Neural cell (in vitro differentiated cells): ENCODE data around the gene SOX12. TPM values are rescaled to one million over a fixed set of nuclear protein-coding genes. Genes with fewer than 3 reads are reported as not detected.
"Not testable (repeated sequence)": the region's sequence is repeated elsewhere in the genome, so short reads cannot be mapped to it uniquely, and the experiment has no call there.

Experiments used
- H2AFZ ChIP-seq: fragments of 200-600, 300-800 bp; sonication (generic), shearing (Covaris generic); 2 replicates; pipeline ENCODE4 v1.6.0; 2014; ENCODE audit warnings: low read depth, mild to moderate bottlenecking, antibody characterized with exemption, low read length, moderate library complexity
- H3F3A ChIP-seq: fragments of 200-600 bp; shearing (Covaris generic); 2 replicates; pipeline ENCODE4 v1.6.1; 2016; ENCODE audit warnings: mild to moderate bottlenecking, moderate library complexity, mixed read lengths, antibody characterized with exemption, low read length; ENCODE audit not compliant: insufficient read depth, poor library complexity, severe bottlenecking
- H3K27ac ChIP-seq: fragments of 200-600, 300-800 bp; sonication (generic), shearing (Covaris generic); 2 replicates; pipeline ENCODE4 v1.5.1; 2014; ENCODE audit warnings: mild to moderate bottlenecking, low read length, moderate library complexity
- H3K27me3 ChIP-seq: fragments of 300-800, 200-600 bp; sonication (generic), shearing (Covaris generic); 2 replicates; pipeline ENCODE4 v1.6.0; 2014; ENCODE audit warnings: mild to moderate bottlenecking, low read depth, low read length, moderate library complexity; ENCODE audit not compliant: insufficient read depth
- H3K36me3 ChIP-seq: fragments of 300-800, 200-600 bp; sonication (generic), shearing (Covaris generic); 2 replicates; pipeline ENCODE4 v1.5.1; 2014; ENCODE audit warnings: mild to moderate bottlenecking, antibody characterized with exemption, low read length, moderate library complexity; ENCODE audit not compliant: insufficient read depth
- H3K4me2 ChIP-seq: fragments of 300-800, 200-600 bp; sonication (generic), shearing (Covaris generic); 2 replicates; pipeline ENCODE4 v1.6.0; 2014; ENCODE audit warnings: mild to moderate bottlenecking, low read length
- H3K4me3 ChIP-seq: fragments of 300-800, 200-600 bp; sonication (generic), shearing (Covaris generic); 2 replicates; pipeline ENCODE4 v1.5.1; 2014; ENCODE audit warnings: mild to moderate bottlenecking, low read length, moderate library complexity
- H3K79me2 ChIP-seq: fragments of 200-600 bp; shearing (Covaris generic); replicated peaks from 2 replicates; pipeline ENCODE4 v1.6.0; 2014; ENCODE audit warnings: mild to moderate bottlenecking, low read length, moderate library complexity; ENCODE audit not compliant: insufficient read depth
- H3K9ac ChIP-seq: fragments of 300-800, 200-600 bp; sonication (generic), shearing (Covaris generic); 2 replicates; pipeline ENCODE4 v1.6.1; 2016; ENCODE audit warnings: mild to moderate bottlenecking, low read length, mixed read lengths
- H3K9me2 ChIP-seq: fragments of 200-600 bp; shearing (Covaris generic); 2 replicates; pipeline ENCODE4 v1.6.1; 2016; ENCODE audit warnings: mild to moderate bottlenecking, low read length, mixed read lengths; ENCODE audit not compliant: insufficient read depth
- H3K9me3 ChIP-seq: fragments of 200-600, 300-800 bp; sonication (generic), shearing (Covaris generic); 2 replicates; pipeline ENCODE4 v1.6.1; 2016; ENCODE audit warnings: mild to moderate bottlenecking, mixed run types, low read length, moderate library complexity, mixed read lengths
- H4K20me1 ChIP-seq: fragments of 200-600 bp; shearing (Covaris generic); 2 replicates; pipeline ENCODE4 v1.6.1; 2016; ENCODE audit warnings: mild to moderate bottlenecking, mixed run types; ENCODE audit not compliant: insufficient read depth
- CTCF ChIP-seq: fragments of 450-650 bp; IDR thresholded peaks from 2 replicates; pipeline ENCODE4 v1.5.1; 2014; ENCODE audit warnings: antibody characterized with exemption, mild to moderate bottlenecking, moderate library complexity; ENCODE audit not compliant: poor library complexity, severe bottlenecking
- EP300 ChIP-seq: fragments of 450-650 bp; conservative IDR thresholded peaks from 2 replicates; pipeline ENCODE4 v1.6.1; 2014; ENCODE audit warnings: antibody characterized with exemption, mild to moderate bottlenecking, moderate library complexity; ENCODE audit not compliant: poor library complexity, severe bottlenecking
- EZH2 ChIP-seq: fragments of 200-600, 300-800 bp; shearing (Covaris generic), sonication (generic); IDR thresholded peaks from 2 replicates; pipeline ENCODE4 v1.6.1; 2014; ENCODE audit warnings: antibody characterized with exemption, low read length, borderline replicate concordance, mild to moderate bottlenecking; ENCODE audit not compliant: insufficient read depth, poor library complexity, severe bottlenecking
- MXI1 ChIP-seq: fragments of 450-650 bp; conservative IDR thresholded peaks from 2 replicates; pipeline ENCODE4 v1.6.1; 2014; ENCODE audit warnings: antibody characterized with exemption, mild to moderate bottlenecking; ENCODE audit not compliant: poor library complexity, severe bottlenecking
- POLR2AphosphoS5 ChIP-seq: IDR thresholded peaks from 2 replicates; pipeline ENCODE4 v1.6.1; 2012
- REST ChIP-seq: IDR thresholded peaks from 2 replicates; pipeline ENCODE4 v1.6.1; 2012; ENCODE audit warnings: borderline replicate concordance
- SMC3 ChIP-seq: fragments of 450-650 bp; conservative IDR thresholded peaks from 2 replicates; pipeline ENCODE4 v1.6.1; 2014; ENCODE audit warnings: antibody characterized with exemption, mild to moderate bottlenecking, moderate library complexity; ENCODE audit not compliant: poor library complexity
- polyA plus RNA-seq: library from polyadenylated mRNA; depleted of rRNA; stranded (reverse); fragments of >200 nt; gene quantifications from 2 replicates; pipeline ENCODE4 v1.2.3, GENCODE V29; 2014

Gene SOX12
- polyA plus RNA-seq, 1 donor from 2014 or later = 6.8 TPM

- TF ChIP-seq POLR2AphosphoS5 = no peak
- TF ChIP-seq EZH2 = no peak
These were observed 51.4 kb downstream of the SOX12 start (continued) for GRCh38 chr20:376750-377149.

GRCh38 chr20:377578-377977 lies 52.2 kb downstream of the SOX12 start:
- H2AFZ ChIP-seq, H3K27ac ChIP-seq, H4K20me1 ChIP-seq, H3K9ac ChIP-seq, H3K79me2 ChIP-seq, H3K4me2 ChIP-seq, H3K9me3 ChIP-seq, H3F3A ChIP-seq, H3K9me2 ChIP-seq, H3K4me3 ChIP-seq, H3K36me3 ChIP-seq: not testable (repeated sequence)
- H3K27me3 ChIP-seq = peaks cover 18% of the 10 kb centered on the region

- H3K9me3 ChIP-seq = no peaks in the 10 kb centered on the region
- no peaks in the 10 kb centered on the region for H3K36me3 ChIP-seq
- no peaks in the 10 kb centered on the region for H3F3A ChIP-seq
- H4K20me1 ChIP-seq = no peaks in the 10 kb centered on the region
- peaks cover 18% of the 10 kb centered on the region for H3K27me3 ChIP-seq
- no peak overlapping the region for H3K4me3 ChIP-seq
- no peaks in the 10 kb centered on the region for H3K79me2 ChIP-seq
- no peaks in the 10 kb centered on the region for H3K9me2 ChIP-seq
- H2AFZ ChIP-seq = no peak overlapping the region
- H3K9ac ChIP-seq = no peak overlapping the region
- no peak overlapping the region for H3K27ac ChIP-seq
- TF ChIP-seq CTCF (no peak), REST (no peak), MXI1 (no peak), EP300 (no peak), SMC3 (no peak), POLR2AphosphoS5 (no peak)
- no peak overlapping the region for H3K4me2 ChIP-seq
These were observed 53.6 kb downstream of the SOX12 start for GRCh38 chr20:378961-379336.

Other genes starting within 250 kb of the SOX12 start
- not detected in 2 replicates for gene DEFB125, start 237.9 kb upstream of the SOX12 start, polyA plus RNA-seq
- gene DEFB126, start 183.0 kb upstream of the SOX12 start, polyA plus RNA-seq = not detected in 2 replicates
- not detected in 2 replicates for gene DEFB127, start 168.1 kb upstream of the SOX12 start, polyA plus RNA-seq
- not detected in 2 replicates for gene DEFB128, start 135.8 kb upstream of the SOX12 start, polyA plus RNA-seq
- gene DEFB129, start 98.3 kb upstream of the SOX12 start, polyA plus RNA-seq = not detected in 2 replicates
- not detected in 2 replicates for gene DEFB132, start 67.8 kb upstream of the SOX12 start, polyA plus RNA-seq
- gene C20orf96, start 34.8 kb upstream of the SOX12 start, polyA plus RNA-seq = 7.8 and 10.9 TPM in 2 replicates
- gene ZCCHC3, start 28.0 kb upstream of the SOX12 start, polyA plus RNA-seq = 15.5 and 19.5 TPM in 2 replicates
- gene NRSN2, start 21.6 kb downstream of the SOX12 start, polyA plus RNA-seq = 19.6 and 43.1 TPM in 2 replicates
- 6.0 and 6.8 TPM in 2 replicates for gene TRIB3, start 55.2 kb downstream of the SOX12 start, polyA plus RNA-seq
- 38.4 and 60.2 TPM in 2 replicates for gene RBCK1, start 82.7 kb downstream of the SOX12 start, polyA plus RNA-seq
- 25.1 and 28.4 TPM in 2 replicates for gene TBC1D20, start 137.0 kb downstream of the SOX12 start, polyA plus RNA-seq
- gene CSNK2A1, start 218.2 kb downstream of the SOX12 start, polyA plus RNA-seq = 183 and 255 TPM in 2 replicates